Stimulated activated CD8-positive, alpha-beta memory T cell treated with anti-CD3 and anti-CD28 coated beads, Interleukin-15, amount 100 ng/mL, for 1 hour (primary cell): Measurements from ENCODE around the gene KCTD19.

Experiments
- DNase-seq: peaks from one replicate; pipeline ENCODE4 v3.0.0-alpha.2; 2020; ENCODE audit warnings: low read depth

The KCTD19 gene

DNA sequence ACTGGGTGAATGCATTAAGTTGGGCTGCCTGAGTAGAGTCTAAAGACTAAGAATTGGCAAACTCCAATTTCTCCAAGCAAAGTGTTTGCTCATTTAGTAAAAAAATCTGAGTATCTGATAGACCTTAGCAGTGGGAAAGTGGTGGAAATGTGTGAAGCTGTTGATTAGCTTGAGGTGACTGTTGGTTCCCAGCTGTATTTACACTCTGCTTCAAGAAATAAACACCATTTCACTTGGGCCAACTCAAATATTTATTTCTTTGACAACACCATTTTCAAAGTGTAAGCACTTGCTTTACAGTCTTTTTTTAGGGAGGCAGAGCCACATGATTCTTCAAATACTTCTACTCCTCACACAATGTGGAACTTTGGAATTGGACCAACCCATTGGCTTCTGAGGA, 8.7 kb downstream of the KCTD19 start:
- DNase-seq, result no peak

- no peak for DNase-seq
Measured at GRCh38 chr16:67312719-67313118, 13.8 kb downstream of the KCTD19 start.

DNA sequence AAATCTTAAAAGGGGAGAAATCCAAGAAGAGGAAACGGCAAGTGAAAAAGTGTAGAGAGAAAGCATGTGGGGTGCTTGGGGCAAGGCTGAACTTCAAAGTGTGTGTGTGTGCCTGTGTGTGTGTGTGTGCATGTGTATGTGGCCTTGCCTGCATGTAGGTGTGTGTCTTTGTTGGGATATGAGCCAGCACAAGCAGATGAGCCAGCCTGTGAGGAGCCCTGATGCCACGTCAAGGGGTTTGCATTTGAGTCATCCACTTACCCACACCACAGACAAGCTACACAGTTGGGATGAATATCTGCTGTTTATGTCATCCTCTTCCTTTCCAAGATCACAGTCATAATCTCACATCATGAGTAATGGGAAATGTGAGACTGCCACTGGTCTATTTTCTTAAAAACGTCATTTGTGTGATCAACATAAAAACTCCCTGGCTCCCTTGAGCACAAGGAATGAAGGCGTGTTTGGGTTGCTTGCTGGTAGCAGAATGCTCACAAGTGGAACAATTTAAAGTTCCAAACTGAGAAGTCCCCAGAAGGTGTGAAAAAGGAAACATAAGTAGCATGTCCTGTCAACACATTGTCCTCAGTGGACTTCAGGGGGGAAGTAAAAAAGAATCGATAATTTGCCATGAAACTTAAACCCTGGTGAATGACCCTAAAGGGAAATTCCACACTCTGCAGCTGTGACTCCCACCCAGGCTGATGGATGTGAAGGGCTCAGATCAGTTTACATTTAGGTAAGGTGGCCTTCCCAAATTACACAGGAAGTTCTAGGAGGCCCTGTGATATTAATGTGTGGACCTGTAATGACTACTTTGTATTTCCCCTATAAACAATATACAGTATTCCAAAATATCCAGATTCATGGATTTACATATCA, 14.7 kb downstream of the KCTD19 start:
- DNase-seq, result no peak

GRCh38 chr16:67310561-67310960, 16.0 kb downstream of the KCTD19 start:
- DNase-seq, result no peak

- no peak for DNase-seq
Measured at GRCh38 chr16:67305216-67306071, 21.1 kb downstream of the KCTD19 start.

DNA sequence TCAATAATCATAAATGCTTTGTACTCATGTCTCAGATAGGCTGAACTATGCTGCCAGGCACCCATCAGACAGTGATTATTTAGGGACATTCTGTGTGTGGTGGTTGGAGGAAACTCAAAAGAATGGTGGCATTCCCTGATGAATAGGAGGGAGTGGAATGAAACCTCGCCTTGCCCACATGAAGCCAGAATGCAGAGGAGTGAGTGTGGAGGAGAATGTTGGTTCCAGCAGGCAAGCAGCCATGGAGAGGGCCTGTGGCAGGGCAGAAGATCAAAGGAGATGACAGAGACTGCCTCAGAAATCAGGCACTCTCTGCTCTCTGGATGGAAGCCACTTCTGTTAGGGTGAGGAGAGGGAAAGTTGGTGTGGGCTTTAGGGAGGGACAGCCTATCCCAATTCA, 22.5 kb downstream of the KCTD19 start:
- DNase-seq, result no peak

DNA sequence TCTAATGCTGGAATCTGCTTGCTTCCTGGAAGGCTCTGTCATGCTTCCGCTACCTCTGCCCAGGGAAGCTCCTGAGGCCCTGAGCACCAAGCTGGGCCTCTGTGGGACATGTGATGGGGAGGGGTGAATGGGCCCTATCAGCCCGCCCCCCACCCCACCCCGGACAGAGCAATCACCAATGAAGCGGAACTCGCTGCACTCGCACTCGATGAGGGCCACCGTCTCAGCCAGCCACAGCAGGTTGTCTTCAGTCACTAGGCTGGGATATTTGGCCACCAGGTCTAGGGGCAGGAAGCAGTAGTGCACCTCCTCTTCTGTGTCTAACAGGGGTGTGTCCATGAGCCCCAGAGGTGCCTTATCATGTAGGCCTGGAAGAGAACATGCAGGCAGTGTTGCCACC, 23.6 kb downstream of the KCTD19 start:
- DNase-seq, result no peak

DNA sequence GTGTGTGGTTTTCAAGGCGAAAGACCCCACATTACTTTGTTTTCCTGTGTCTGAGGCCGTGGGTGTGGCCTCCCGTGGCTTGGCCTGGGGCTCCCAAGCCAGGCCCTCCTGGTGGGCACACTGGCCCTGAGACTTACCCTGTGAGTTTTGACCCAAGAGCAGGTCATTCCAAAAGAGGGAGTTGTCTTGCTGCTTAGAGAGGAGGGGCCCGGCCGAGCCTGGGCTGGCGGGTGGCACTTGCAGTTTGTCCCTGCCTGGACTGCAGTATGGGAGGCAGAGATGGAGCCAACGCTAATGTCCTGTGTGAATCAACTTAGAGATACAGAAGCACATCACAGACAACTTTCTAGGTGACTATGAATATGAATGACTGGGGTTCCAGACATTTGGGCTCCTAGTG, 24.5 kb downstream of the KCTD19 start:
- DNase-seq, result no peak

DNA sequence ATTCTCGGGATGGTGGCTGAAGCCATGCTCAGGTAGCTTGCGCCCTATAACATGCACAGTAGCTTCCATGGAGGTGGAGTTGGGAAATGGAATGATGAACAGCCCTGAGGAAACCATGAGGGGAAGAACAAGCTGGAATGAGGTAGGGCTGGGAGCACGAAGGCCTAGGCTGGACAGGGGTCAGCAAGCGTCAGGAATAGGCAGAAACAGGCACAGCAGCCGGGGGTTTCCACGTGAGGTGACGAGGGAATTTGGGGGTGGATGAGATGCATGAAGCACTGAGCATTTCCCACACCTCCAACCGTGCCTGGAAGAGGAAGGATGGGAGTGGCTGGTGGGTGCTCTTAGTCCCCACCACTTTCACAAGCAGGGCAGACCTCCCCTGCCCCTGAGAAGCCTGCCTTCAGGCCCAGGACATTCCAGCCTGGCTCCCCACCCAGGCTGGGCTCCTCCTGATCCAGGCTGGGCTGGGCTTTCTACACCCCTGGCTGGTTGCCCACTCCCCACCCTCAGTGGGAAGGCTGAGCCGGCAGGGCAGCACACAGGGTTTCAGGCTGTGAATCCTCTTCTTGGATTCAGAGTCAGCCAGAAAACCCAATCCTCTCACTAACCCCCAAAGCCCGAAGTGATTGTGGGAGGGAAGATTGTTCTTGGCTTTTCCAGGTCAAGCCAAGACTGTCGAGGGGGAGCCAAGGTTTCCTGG, 25.3 kb downstream of the KCTD19 start:
- DNase-seq, result no peak

- DNase-seq, result no peak
Measured at GRCh38 chr16:67299269-67299668, 27.3 kb downstream of the KCTD19 start.

DNA sequence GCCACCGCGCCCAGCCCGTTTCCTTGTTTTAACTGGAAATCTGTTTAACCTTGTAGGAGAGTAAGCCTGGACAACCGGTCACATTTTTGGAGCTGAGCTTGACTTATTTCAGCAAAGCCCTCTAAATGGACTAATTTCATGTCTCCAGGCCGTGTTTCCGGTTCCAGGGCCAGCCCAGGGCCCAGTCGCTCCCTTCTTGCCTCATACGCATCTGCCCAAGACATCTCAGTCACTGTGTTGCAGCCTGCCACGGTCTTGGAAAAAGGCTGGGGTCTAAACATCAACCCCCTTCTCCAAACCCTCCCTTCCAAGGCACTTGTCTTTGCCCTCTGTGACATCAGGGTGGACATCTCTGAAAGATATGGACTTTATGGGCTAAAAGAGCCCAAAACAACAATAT, 28.3 kb downstream of the KCTD19 start:
- no peak for DNase-seq

DNA sequence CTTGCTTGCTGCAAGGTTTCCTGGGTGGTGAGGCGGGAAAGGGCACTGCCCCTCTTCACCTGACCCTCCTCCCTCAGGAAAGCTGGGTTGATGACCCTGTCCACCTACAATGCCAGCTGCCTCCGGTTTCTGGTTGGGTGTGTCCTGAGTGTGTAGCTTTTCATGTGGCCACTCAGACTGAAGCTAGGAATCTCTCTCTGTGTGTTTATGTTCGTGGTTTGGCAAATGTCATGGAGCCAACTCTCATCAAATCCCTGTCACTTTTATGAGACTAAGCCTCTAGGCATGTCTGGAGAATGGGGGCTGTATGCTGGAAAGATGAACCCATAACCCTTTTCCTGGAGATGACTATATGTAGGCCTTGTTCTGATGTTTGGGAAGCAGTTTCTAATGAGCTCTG, 30.1 kb downstream of the KCTD19 start:
- no peak for DNase-seq

GRCh38 chr16:67294938-67295361, 31.6 kb downstream of the KCTD19 start:
- DNase-seq, result no peak

DNA sequence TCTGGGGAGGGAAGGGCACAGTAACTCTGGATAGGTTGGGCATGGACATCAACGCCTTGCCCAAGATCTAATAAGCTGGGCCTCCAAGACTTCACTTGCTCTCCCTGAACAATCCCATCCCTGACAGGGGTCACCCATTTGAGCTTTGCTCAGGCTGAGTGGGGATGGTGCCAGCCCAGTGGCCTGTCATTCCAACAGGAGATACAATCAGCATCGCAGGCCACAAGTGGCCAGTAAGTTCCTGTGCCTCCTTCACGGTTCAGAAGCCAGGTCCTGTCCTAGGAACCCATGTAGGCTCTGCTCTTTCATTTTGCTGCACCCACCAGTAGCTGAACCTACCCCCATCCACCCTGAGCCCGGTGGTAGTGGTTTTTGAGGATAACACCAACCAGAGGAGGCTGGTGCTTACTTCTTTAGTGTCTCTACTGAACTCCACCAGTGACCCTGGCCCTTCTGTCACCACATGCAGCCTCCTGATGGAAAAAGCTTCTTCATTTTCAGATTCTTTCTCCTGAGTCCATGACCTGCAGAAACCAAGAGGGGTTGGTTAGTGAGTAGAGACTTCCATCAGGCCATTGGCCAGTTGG, 32.3 kb downstream of the KCTD19 start:
- DNase-seq, result no peak

- DNase-seq, result no peak
Measured at GRCh38 chr16:67291461-67291860, 35.1 kb downstream of the KCTD19 start.

- no peak for DNase-seq
Measured at GRCh38 chr16:67287960-67288359, 38.6 kb downstream of the KCTD19 start.

GRCh38 chr16:67286441-67287235, 39.9 kb downstream of the KCTD19 start:
- no peak for DNase-seq

DNA sequence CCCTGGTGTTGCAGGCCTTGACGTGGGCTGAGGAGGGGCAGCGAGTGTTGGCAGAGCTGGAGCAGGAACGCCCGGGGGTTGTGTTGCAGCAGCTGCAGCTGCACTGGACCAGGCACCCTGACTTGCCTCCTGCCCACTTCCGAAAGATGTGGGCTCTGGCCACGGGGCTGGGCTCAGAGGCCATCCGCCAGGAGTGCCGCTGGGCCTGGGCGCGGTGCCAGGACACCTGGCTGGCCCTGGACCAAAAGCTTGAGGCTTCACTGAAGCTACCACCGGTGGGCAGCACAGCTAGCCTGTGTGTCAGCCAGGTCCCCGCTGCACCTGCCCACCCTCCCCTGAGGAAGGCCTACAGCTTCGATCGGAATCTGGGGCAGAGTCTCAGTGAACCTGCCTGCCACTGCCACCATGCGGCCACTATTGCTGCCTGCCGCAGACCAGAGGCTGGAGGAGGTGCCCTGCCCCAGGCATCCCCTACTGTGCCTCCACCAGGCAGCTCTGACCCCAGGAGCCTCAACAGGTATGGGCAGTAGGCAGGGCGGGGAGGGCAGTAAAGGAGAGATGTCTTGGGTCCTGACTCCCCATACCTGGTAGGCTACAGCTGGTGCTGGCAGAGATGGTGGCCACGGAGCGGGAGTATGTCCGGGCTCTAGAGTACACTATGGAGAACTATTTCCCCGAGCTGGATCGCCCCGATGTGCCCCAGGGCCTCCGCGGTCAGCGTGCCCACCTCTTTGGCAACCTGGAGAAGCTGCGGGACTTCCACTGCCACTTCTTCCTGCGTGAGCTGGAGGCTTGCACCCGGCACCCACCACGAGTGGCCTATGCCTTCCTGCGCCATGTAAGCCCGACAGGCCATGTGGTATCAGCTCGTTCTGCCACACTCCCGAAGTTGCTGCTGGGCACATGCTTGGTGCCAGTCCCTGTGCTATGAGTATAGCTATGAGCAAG, 41.6 kb downstream of the KCTD19 start:
- no peak for DNase-seq

GRCh38 chr16:67283826-67284555, 42.5 kb downstream of the KCTD19 start:
- DNase-seq, result no peak
